Upper lobe of right lung (tissue), 1 donor: Measurements from ENCODE around the gene TEAD2. TPM values are rescaled to one million over a fixed set of nuclear protein-coding genes. Genes with fewer than 3 reads are reported as not detected.
"Not testable (repeated sequence)": the region's sequence is repeated elsewhere in the genome, so short reads cannot be mapped to it uniquely, and the experiment has no call there.

ENCODE experiments used
- ATAC-seq: fragments of 200-7000 bp; cut with Tn5 transposase; one replicate; pipeline ENCODE4 v1.9.1; 2020; ENCODE audit warnings: mild to moderate bottlenecking, moderate library complexity
- DNase-seq: peaks from one replicate; pipeline ENCODE4 v3.0.0-alpha.2; 2020
- H3K27ac ChIP-seq: fragments of 200-600 bp; one replicate; pipeline ENCODE4 v1.8.0; 2022
- H3K27me3 ChIP-seq: fragments of 200-600 bp; one replicate; pipeline ENCODE4 v1.8.0; 2022; ENCODE audit warnings: mild to moderate bottlenecking
- H3K36me3 ChIP-seq: fragments of 200-600 bp; one replicate; pipeline ENCODE4 v1.8.0; 2022
- H3K4me1 ChIP-seq: fragments of 200-600 bp; one replicate; pipeline ENCODE4 v1.8.0; 2022
- H3K4me3 ChIP-seq: fragments of 200-600 bp; one replicate; pipeline ENCODE4 v1.8.0; 2022; ENCODE audit warnings: mild to moderate bottlenecking
- H3K9me3 ChIP-seq: fragments of 200-600 bp; one replicate; pipeline ENCODE4 v1.8.0; 2022
- intact Hi-C: fragments of 100-400 bp; cut with DNase I; formaldehyde crosslinking; loops from one replicate; pipeline ENCODE4 v1.11.0; 2022
- total RNA-seq: library from RNA; stranded (reverse); fragmentation: NEBNext Ultra II Directional; extraction: Animal tissue kit (Norgen Biotek cat#: 25700); gene quantifications from one replicate; pipeline ENCODE4 v1.2.1, GENCODE V29; 2021
- TF ChIP-seq, protein P1 (sequence below): fragments of 200-600 bp; IDR thresholded peaks from one replicate; pipeline ENCODE4 v1.8.0; 2022; ENCODE audit warnings: antibody characterized with exemption
- donor health status: DM: no; HTN: yes; CAD: no; lungs with severe emphysema.

TEAD2 gene
- total RNA-seq, 1 donor from 2014 or later: 36.4 TPM

DNA sequence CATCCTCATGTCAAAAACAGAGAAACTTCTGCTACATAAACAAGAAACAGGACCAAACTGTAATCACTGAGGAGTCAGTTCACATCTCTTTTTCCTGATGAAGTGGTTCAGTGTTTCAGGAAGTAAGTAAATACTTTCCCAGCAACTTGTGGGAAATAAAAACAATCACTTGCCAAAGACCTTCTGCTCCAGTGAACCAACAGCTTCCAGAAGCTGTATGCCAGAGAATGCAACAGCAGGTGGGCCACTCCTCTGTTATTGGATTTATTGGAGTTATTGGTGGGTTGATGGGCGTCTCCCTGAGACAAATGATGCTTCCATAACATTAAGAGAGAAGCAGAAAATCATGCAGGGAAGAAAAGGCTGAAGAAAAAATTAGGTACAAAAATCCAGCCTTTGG lies 47.1 kb downstream of the TEAD2 start:
- H3K36me3 ChIP-seq: peaks cover 8% of the 10 kb centered on the region
- TF ChIP-seq, protein P1, sequence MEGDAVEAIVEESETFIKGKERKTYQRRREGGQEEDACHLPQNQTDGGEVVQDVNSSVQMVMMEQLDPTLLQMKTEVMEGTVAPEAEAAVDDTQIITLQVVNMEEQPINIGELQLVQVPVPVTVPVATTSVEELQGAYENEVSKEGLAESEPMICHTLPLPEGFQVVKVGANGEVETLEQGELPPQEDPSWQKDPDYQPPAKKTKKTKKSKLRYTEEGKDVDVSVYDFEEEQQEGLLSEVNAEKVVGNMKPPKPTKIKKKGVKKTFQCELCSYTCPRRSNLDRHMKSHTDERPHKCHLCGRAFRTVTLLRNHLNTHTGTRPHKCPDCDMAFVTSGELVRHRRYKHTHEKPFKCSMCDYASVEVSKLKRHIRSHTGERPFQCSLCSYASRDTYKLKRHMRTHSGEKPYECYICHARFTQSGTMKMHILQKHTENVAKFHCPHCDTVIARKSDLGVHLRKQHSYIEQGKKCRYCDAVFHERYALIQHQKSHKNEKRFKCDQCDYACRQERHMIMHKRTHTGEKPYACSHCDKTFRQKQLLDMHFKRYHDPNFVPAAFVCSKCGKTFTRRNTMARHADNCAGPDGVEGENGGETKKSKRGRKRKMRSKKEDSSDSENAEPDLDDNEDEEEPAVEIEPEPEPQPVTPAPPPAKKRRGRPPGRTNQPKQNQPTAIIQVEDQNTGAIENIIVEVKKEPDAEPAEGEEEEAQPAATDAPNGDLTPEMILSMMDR: no peak

DNA sequence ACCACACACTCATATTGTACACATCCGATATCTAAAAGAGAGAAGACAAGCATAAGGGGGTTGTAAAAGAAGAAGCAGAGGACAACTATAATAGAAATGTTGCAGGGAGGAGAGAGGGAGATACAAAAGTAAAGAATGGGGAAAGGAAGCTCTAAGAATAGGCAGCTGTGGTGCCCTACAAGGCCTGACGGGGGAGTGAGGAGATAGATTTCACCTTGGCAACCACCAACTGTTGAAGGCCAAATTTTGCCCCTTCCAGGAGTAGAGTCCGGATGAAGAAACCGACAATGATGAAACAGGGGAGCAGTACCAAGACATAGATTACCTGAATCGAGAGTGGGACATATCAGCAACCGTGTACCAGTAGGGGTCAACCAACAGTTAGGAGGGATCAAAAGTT lies 53.1 kb downstream of the TEAD2 start:
- no peaks in the 10 kb centered on the region for H3K9me3 ChIP-seq
- no peak overlapping the region for H3K27ac ChIP-seq
- H3K4me1 ChIP-seq: no peaks in the 10 kb centered on the region
- intact Hi-C loops: no loop called here
- no peaks in the 10 kb centered on the region for H3K27me3 ChIP-seq
- no peak for DNase-seq
- no peak overlapping the region for H3K4me3 ChIP-seq
- TF ChIP-seq, protein P1: no peak
- no peak for ATAC-seq
- H3K36me3 ChIP-seq: peaks cover 9% of the 10 kb centered on the region

More for the DNA sequence above, 47.1 kb downstream of the TEAD2 start:
- ATAC-seq: no peak
- Histone ChIP-seq H3K27ac (no peak overlapping the region), H3K9me3 (peaks cover 6% of the 10 kb centered on the region), H3K4me1 (no peaks in the 10 kb centered on the region), H3K27me3 (no peaks in the 10 kb centered on the region), H3K4me3 (no peak overlapping the region)
- intact Hi-C loops: no loop called here
- no peak for DNase-seq

DNA sequence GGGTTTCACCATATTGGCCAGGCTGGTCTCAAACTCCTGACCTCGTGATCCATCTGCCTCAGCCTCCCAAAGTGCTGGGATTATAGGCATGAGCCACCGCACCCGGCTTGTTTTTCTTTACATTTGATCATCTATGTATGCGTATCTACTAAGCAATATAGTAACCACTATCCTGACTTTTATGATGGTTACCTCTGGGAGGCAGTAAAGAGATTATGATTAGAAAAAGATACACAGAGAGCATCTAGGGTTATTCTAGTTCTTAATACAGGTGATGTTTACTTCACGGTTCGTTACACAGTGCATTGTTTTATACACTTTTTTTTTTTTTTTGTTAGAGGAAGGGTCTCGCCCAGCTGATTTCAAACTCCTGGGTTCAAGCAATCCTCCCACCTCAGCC lies 55.5 kb downstream of the TEAD2 start:
- H3K36me3 ChIP-seq, ATAC-seq, H3K27ac ChIP-seq, H3K4me3 ChIP-seq, H3K27me3 ChIP-seq, DNase-seq, intact Hi-C loops, H3K4me1 ChIP-seq, H3K9me3 ChIP-seq: not testable (repeated sequence)

DNA sequence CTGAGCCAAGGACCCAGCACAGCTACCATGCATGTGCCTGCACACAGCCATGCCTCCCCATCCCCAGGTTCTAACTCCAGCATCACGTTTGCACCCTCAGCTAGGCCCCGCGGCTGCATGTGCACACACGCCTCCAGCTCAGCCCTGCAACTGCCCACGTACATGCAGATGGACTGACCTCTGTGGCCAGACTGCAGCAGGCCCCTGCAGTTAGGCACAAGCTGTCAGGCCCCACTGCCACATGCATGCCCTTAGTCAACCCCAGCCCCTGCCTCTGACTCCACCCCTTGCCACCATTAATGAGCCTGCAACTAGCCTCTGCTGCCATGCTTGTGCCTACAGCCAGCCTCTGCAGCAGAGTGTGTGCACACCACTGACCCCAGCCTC lies 60.4 kb downstream of the TEAD2 start:
- TF ChIP-seq, protein P1: no peak
- no peaks in the 10 kb centered on the region for H3K4me1 ChIP-seq

DNA sequence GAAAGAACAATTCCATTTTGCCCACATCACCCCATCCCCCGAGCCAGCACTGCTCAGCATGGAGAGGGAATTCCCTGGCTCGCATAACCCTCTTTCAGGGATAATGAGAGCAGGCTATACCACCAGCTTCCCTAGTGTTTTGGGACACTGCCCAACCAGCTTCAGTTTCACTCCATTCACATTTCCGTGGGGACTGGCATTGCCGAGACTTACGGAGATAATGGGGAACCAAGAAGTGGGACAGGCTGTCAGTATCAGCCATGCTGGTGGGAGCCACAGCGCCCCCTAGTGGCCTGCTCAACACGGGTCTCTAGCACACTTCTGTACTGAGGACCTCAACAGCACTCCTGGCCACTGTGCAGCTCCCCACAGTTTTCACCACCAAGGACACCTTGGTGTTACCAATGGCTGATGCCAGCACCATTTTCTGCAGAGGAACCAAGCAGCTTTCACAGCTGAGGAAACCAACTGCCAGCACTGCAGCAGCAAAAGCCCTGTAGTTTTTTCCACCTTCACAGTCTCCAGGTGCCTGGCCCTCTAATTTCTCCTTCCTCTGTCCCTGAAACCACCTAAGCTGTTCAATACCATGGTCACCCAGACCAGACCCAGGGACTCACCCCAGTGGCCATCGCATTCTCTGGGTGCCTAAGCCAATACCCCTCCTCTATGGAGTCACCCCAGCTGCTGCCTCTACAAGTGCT lies 60.9 kb downstream of the TEAD2 start:
- peak; percentile 100 for ATAC-seq
- no peaks in the 10 kb centered on the region for H3K9me3 ChIP-seq
- H3K27ac ChIP-seq: no peak overlapping the region
- intact Hi-C loops: no loop called here
- no peaks in the 10 kb centered on the region for H3K27me3 ChIP-seq
- peak overlapping the region; percentile 9 for H3K4me3 ChIP-seq
- no peaks in the 10 kb centered on the region for H3K4me1 ChIP-seq
- DNase-seq: peak; percentile 91
- H3K36me3 ChIP-seq: no peaks in the 10 kb centered on the region
- TF ChIP-seq, protein P1: peak; percentile 90

More for the DNA sequence above, 60.4 kb downstream of the TEAD2 start:
- no peaks in the 10 kb centered on the region for H3K9me3 ChIP-seq
- H3K27ac ChIP-seq: no peak overlapping the region
- intact Hi-C loops: no loop called here
- ATAC-seq (peak; percentile 28), DNase-seq (no peak)
- no peaks in the 10 kb centered on the region for H3K36me3 ChIP-seq
- H3K4me3 ChIP-seq: no peak overlapping the region
- no peaks in the 10 kb centered on the region for H3K27me3 ChIP-seq

DNA sequence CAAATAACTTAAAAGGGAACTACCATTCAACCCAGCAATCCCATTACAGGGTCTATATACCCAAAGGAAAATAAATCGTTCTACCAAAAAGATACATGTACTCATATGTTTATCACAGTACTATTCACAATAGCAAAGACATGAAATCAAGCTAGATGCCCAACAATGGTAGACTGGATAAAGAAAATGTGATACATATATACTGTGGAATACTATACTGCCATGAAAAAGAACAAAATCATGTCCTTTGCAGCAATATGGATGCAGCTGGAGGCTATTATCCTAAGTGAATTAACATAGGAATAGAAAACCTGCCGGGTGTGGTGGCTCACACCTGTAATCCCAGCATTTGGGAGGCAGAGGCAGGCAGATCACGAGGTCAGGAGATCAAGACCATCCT lies 63.6 kb downstream of the TEAD2 start:
- H3K36me3 ChIP-seq, H3K4me1 ChIP-seq, intact Hi-C loops, ATAC-seq, H3K27ac ChIP-seq, H3K9me3 ChIP-seq, H3K27me3 ChIP-seq, H3K4me3 ChIP-seq, DNase-seq: not testable (repeated sequence)

DNA sequence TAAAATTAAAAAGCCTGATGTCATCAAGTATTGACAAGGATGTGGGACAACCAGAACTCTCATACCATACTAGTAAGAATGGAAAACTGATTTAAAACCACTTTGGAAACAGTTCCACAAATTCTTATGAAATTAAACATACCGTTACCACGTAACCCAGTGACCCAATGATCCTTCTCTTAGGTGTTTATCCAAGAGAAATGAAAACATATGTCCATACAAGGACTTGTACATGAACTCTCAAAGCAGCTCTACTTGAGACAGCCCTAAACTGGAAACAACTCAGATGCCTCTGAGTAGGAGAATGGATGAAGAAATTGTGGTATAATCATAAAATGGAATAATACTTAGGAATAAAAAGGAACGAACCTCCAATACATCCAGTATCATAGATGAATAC lies 64.8 kb downstream of the TEAD2 start:
- no peaks in the 10 kb centered on the region for H3K36me3 ChIP-seq
- H3K4me3 ChIP-seq: no peak overlapping the region
- H3K4me1 ChIP-seq: no peaks in the 10 kb centered on the region
- intact Hi-C loops: no loop called here
- no peaks in the 10 kb centered on the region for H3K27me3 ChIP-seq
- no peaks in the 10 kb centered on the region for H3K9me3 ChIP-seq
- no peak for DNase-seq
- no peak overlapping the region for H3K27ac ChIP-seq
- TF ChIP-seq, protein P1: no peak
- ATAC-seq: no peak
